ENCODE data around the gene STOML1. TPM values are rescaled to one million over a fixed set of nuclear protein-coding genes. Genes with fewer than 3 reads are reported as not detected.

The STOML1 gene
- total RNA-seq, 1 experiment from 2014 or later: 5.0 TPM

- H3K4me2 ChIP-seq (ENCODE audit: low read length): no peak overlapping the region
- BruUV-seq (replicated peaks): no TSS peak
- H3K9me2 ChIP-seq (ENCODE audit: insufficient read depth): no peaks in the 10 kb centered on the region
- no peak for ATAC-seq
- no peaks in the 10 kb centered on the region for H4K20me1 ChIP-seq (ENCODE audit: insufficient read depth)
- ChIA-PET RAD21 (ENCODE audit: low non-redundant PET in 1 of 2, low total read pairs in 2 of 2, uncharacterized antibody in 2 of 2, unreplicated experiment in 2 of 2) (no interaction called here), CTCF (interaction anchor here (3.2 kb wide), 1 partner anchor 14 kb away, joined by 14 read pairs; no protein-coding TSS in a partner anchor), POLR2A (no interaction called here)
- H3K27me3 ChIP-seq (ENCODE audit: insufficient read depth, low read length): no peaks in the 10 kb centered on the region
- H3K9me3 ChIP-seq (ENCODE audit: control insufficient read depth in 1 of 2, insufficient read depth in 1 of 2, low read depth in 1 of 2, low read length in 2 of 2): no peaks in the 10 kb centered on the region
- no peak overlapping the region for H3K27ac ChIP-seq (ENCODE audit: low read depth, low read length)
- no peaks in the 10 kb centered on the region for H3K36me3 ChIP-seq (ENCODE audit: control insufficient read depth in 1 of 2, insufficient read depth in 2 of 2, low read length in 2 of 2)
- TF ChIP-seq SIN3A (IDR thresholded peaks at IDR 0.05; ENCODE audit: low read depth) (no peak), EZH2 (IDR thresholded peaks at IDR 0.05) (no peak), CTCF (IDR thresholded peaks at IDR 0.05 in 2 of 3, conservative IDR thresholded peaks at IDR 0.05 in 1 of 3; ENCODE audit: borderline replicate concordance in 1 of 3, insufficient read depth in 1 of 3, low read depth in 2 of 3, low read length in 2 of 3) (no peak), ZNF274 (IDR thresholded peaks at IDR 0.05; ENCODE audit: low read depth, low read length) (no peak), EGR1 (IDR thresholded peaks at IDR 0.05; ENCODE audit: low read depth) (no peak), TCF7L2 (IDR thresholded peaks at IDR 0.05; ENCODE audit: borderline replicate concordance, extremely low read depth, insufficient read depth, insufficient read length) (no peak), FOSL1 (IDR thresholded peaks at IDR 0.05; ENCODE audit: low read depth) (no peak), EZH2phosphoT487 (IDR thresholded peaks at IDR 0.05; ENCODE audit: borderline replicate concordance) (no peak), CEBPB (IDR thresholded peaks at IDR 0.05; ENCODE audit: low read depth) (no peak), POLR2A (IDR thresholded peaks at IDR 0.05; ENCODE audit: borderline replicate concordance, extremely low read depth, insufficient read depth, insufficient read length) (no peak), RAD21 (IDR thresholded peaks at IDR 0.05; ENCODE audit: low read depth) (no peak), SP1 (IDR thresholded peaks at IDR 0.05; ENCODE audit: low read depth) (no peak), ELF1 (IDR thresholded peaks at IDR 0.05; ENCODE audit: borderline replicate concordance, low read depth) (no peak), POLR2AphosphoS5 (IDR thresholded peaks at IDR 0.05; ENCODE audit: low read depth, low read length) (no peak), YY1 (IDR thresholded peaks at IDR 0.05; ENCODE audit: extremely low read depth, insufficient replicate concordance, low read depth, low read length) (no peak)
- TF ChIP-seq, protein P1, sequence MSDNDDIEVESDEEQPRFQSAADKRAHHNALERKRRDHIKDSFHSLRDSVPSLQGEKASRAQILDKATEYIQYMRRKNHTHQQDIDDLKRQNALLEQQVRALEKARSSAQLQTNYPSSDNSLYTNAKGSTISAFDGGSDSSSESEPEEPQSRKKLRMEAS (IDR thresholded peaks at IDR 0.05): no peak
- TF ChIP-seq, protein P2, sequence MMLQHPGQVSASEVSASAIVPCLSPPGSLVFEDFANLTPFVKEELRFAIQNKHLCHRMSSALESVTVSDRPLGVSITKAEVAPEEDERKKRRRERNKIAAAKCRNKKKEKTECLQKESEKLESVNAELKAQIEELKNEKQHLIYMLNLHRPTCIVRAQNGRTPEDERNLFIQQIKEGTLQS (IDR thresholded peaks at IDR 0.05): no peak
- H3K4me3 ChIP-seq (replicated peaks in 1 of 2; ENCODE audit: low read depth in 1 of 2, low read length in 2 of 2): no peak overlapping the region
- no peaks in the 10 kb centered on the region for H3K79me2 ChIP-seq (ENCODE audit: insufficient read depth, low read length)
- no peak overlapping the region for H2AFZ ChIP-seq (ENCODE audit: low read depth, low read length, poor library complexity, severe bottlenecking)
- intact Hi-C loops (cut with micrococcal nuclease): no loop called here
- peaks cover 37 to 67% of the 10 kb centered on the region in 2 experiments for H3K4me1 ChIP-seq (ENCODE audit: control insufficient read depth in 1 of 2, insufficient read depth in 2 of 2, low read length in 2 of 2)
- H3K9ac ChIP-seq (ENCODE audit: low read length): no peak overlapping the region
- DNase-seq (ENCODE audit: low read depth, low spot score): no peak
Measured at GRCh38 chr15:73986776-73987056, 5.4 kb downstream of the STOML1 start.

Data from HCT116 (cell line).